H9 (cell line): Measurements from ENCODE around the gene CADM1. TPM values are rescaled to one million over a fixed set of nuclear protein-coding genes. Genes with fewer than 3 reads are reported as not detected.

Source experiments
- DNase-seq: peaks from one replicate; pipeline ENCODE4 v3.0.0-alpha.2; 2017
- H2AFZ ChIP-seq: one replicate; pipeline ENCODE4 v1.6.1; 2013; ENCODE audit warnings: mild to moderate bottlenecking, low read length, control low read depth, moderate library complexity
- H2AK5ac ChIP-seq: 2 replicates; pipeline ENCODE4 v1.6.1; 2013; ENCODE audit warnings: low read length, control low read depth, mixed read lengths; ENCODE audit not compliant: insufficient read length
- H2BK120ac ChIP-seq: one replicate; pipeline ENCODE4 v1.6.1; 2013; ENCODE audit warnings: low read depth, mild to moderate bottlenecking, low read length, control low read depth, inconsistent platforms; ENCODE audit not compliant: poor library complexity, severe bottlenecking
- H2BK12ac ChIP-seq: 2 replicates; pipeline ENCODE4 v1.6.1; 2013; ENCODE audit warnings: low read length, control low read depth, mixed read lengths, low read depth; ENCODE audit not compliant: insufficient read length
- H2BK15ac ChIP-seq: 2 replicates; pipeline ENCODE4 v1.6.1; 2013; ENCODE audit warnings: low read depth, low read length, control low read depth
- H2BK20ac ChIP-seq: one replicate; pipeline ENCODE4 v1.6.1; 2013; ENCODE audit warnings: low read depth, mild to moderate bottlenecking, low read length, control low read depth, inconsistent platforms; ENCODE audit not compliant: poor library complexity, severe bottlenecking
- H2BK5ac ChIP-seq: 2 replicates; pipeline ENCODE4 v1.6.1; 2013; ENCODE audit warnings: low read length, control low read depth, mixed read lengths; ENCODE audit not compliant: insufficient read length
- H3K14ac ChIP-seq: 2 replicates; pipeline ENCODE4 v1.6.1; 2013; ENCODE audit warnings: low read length, control low read depth; ENCODE audit not compliant: insufficient read depth
- H3K18ac ChIP-seq: 2 replicates; pipeline ENCODE4 v1.6.1; 2013; ENCODE audit warnings: low read depth, mild to moderate bottlenecking, mixed read lengths, low read length, control low read depth; ENCODE audit not compliant: insufficient read length
- H3K23ac ChIP-seq: 2 replicates; pipeline ENCODE4 v1.6.1; 2013; ENCODE audit warnings: low read length, control low read depth, mixed read lengths, low read depth; ENCODE audit not compliant: insufficient read length
- H3K23me2 ChIP-seq: 2 replicates; pipeline ENCODE4 v1.6.1; 2013; ENCODE audit warnings: low read depth, mild to moderate bottlenecking, mixed read lengths, low read length, control low read depth; ENCODE audit not compliant: insufficient read length, poor library complexity, severe bottlenecking
- H3K27ac ChIP-seq: 2 replicates; pipeline ENCODE4 v1.5.1; 2013; ENCODE audit warnings: low read length, control low read depth, mixed read lengths, low read depth; ENCODE audit not compliant: insufficient read length
- H3K27me3 ChIP-seq: 2 replicates; pipeline ENCODE4 v1.6.1; 2013; ENCODE audit warnings: low read length, control low read depth, inconsistent platforms; ENCODE audit not compliant: insufficient read depth
- H3K4ac ChIP-seq: 2 replicates; pipeline ENCODE4 v1.6.1; 2013; ENCODE audit warnings: low read depth, mild to moderate bottlenecking, control low read depth, inconsistent platforms, low read length, moderate library complexity
- H3K4me1 ChIP-seq: 2 replicates; pipeline ENCODE4 v1.6.1; 2013; ENCODE audit warnings: low read length, control low read depth, inconsistent platforms; ENCODE audit not compliant: insufficient read depth
- H3K4me2 ChIP-seq: 2 replicates; pipeline ENCODE4 v1.6.1; 2013; ENCODE audit warnings: low read length, control low read depth, mixed read lengths; ENCODE audit not compliant: insufficient read length, insufficient read depth
- H3K56ac ChIP-seq: 2 replicates; pipeline ENCODE4 v1.6.1; 2013; ENCODE audit warnings: low read depth, mild to moderate bottlenecking, mixed read lengths, low read length, control low read depth; ENCODE audit not compliant: insufficient read length
- H3K79me1 ChIP-seq: 2 replicates; pipeline ENCODE4 v1.6.1; 2013; ENCODE audit warnings: low read depth, mild to moderate bottlenecking, moderate library complexity, low read length, control low read depth, inconsistent platforms; ENCODE audit not compliant: insufficient read depth, poor library complexity, severe bottlenecking
- H3K79me2 ChIP-seq: 2 replicates; pipeline ENCODE4 v1.6.1; 2013; ENCODE audit warnings: low read length, control low read depth, inconsistent platforms; ENCODE audit not compliant: insufficient read depth
- H3K9ac ChIP-seq: 2 replicates; pipeline ENCODE4 v1.6.1; 2013; ENCODE audit warnings: low read length, control low read depth, mixed read lengths; ENCODE audit not compliant: insufficient read length; ENCODE audit errors: extremely low read depth
- H3K9me3 ChIP-seq: one replicate; pipeline ENCODE4 v1.6.1; 2013; ENCODE audit warnings: low read depth, low read length, inconsistent platforms; ENCODE audit not compliant: control insufficient read depth
- H3T11ph ChIP-seq: one replicate; pipeline ENCODE4 v1.6.1; 2013; ENCODE audit warnings: mild to moderate bottlenecking, low read length, control low read depth, inconsistent platforms
- H4K20me1 ChIP-seq: one replicate; pipeline ENCODE4 v1.6.1; 2013; ENCODE audit not compliant: control insufficient read depth, insufficient read length, insufficient read depth
- H4K5ac ChIP-seq: 2 replicates; pipeline ENCODE4 v1.6.1; 2013; ENCODE audit warnings: low read depth, mild to moderate bottlenecking, mixed read lengths, low read length, control low read depth; ENCODE audit not compliant: insufficient read length
- H4K8ac ChIP-seq: replicated peaks from 2 replicates; pipeline ENCODE4 v1.6.1; 2013; ENCODE audit warnings: low read length, control low read depth, mixed read lengths, low read depth; ENCODE audit not compliant: insufficient read length
- H4K91ac ChIP-seq: 2 replicates; pipeline ENCODE4 v1.6.1; 2013; ENCODE audit warnings: low read depth, mild to moderate bottlenecking, moderate library complexity, mixed read lengths, low read length, control low read depth; ENCODE audit not compliant: insufficient read length
- H3K27ac Mint-ChIP-seq, 3 experiments: 2 replicates in 2 of 3; 3 replicates in 1 of 3; pipeline ENCODE4 v1.8.0; 2020 to 2021; ENCODE audit warnings: mixed read lengths in 3 of 3, mild to moderate bottlenecking in 1 of 3, moderate library complexity in 1 of 3
- H3K27me3 Mint-ChIP-seq: 2 replicates; pipeline ENCODE4 v1.8.0; 2021; ENCODE audit warnings: low read depth, mild to moderate bottlenecking, moderate library complexity, mixed read lengths
- H3K36me3 Mint-ChIP-seq, 3 experiments: 2 replicates in 2 of 3; 3 replicates in 1 of 3; pipeline ENCODE4 v1.8.0; 2020 to 2021; ENCODE audit warnings: low read depth in 3 of 3, mixed read lengths in 3 of 3; ENCODE audit not compliant: insufficient read depth in 1 of 3
- H3K4me1 Mint-ChIP-seq, 2 experiments: 2 replicates each; pipeline ENCODE4 v1.8.0; 2020; ENCODE audit warnings: mixed read lengths in 2 of 2
- H3K4me3 Mint-ChIP-seq, 2 experiments: 2 replicates in 1 of 2; 3 replicates in 1 of 2; pipeline ENCODE4 v1.8.0; 2020 to 2021; ENCODE audit warnings: mild to moderate bottlenecking in 2 of 2, mixed read lengths in 2 of 2, moderate library complexity in 1 of 2
- H3K9me3 Mint-ChIP-seq, 2 experiments: 2 replicates in 1 of 2; 3 replicates in 1 of 2; pipeline ENCODE4 v1.8.0; 2020; ENCODE audit warnings: mild to moderate bottlenecking in 2 of 2, mixed read lengths in 2 of 2, moderate library complexity in 1 of 2
- WGBS: extraction: QIAGEN DNeasy Blood & Tissue Kit; methylation state at CpG from one replicate; pipeline ENCODE4 v1.1.7; 2013; ENCODE audit warnings: missing lambda C conversion rate, low lambda C conversion rate, mixed read lengths; ENCODE audit not compliant: insufficient read length; ENCODE audit errors: extremely low coverage; 5-methylcytosine and 5-hydroxymethylcytosine counted together
- total RNA-seq: library from RNA; stranded (reverse); gene quantifications from 2 replicates; pipeline ENCODE4 v1.2.1, GENCODE V29; 2021
- TF ChIP-seq, protein P1 (sequence below): fragments of 200-600 bp; sonication (generic); conservative IDR thresholded peaks from 3 replicates; pipeline ENCODE4 v1.8.0; 2021; ENCODE audit warnings: antibody characterized with exemption, mild to moderate bottlenecking

Gene CADM1
- total RNA-seq, 1 experiment from 2014 or later, result 11.9 TPM

DNA sequence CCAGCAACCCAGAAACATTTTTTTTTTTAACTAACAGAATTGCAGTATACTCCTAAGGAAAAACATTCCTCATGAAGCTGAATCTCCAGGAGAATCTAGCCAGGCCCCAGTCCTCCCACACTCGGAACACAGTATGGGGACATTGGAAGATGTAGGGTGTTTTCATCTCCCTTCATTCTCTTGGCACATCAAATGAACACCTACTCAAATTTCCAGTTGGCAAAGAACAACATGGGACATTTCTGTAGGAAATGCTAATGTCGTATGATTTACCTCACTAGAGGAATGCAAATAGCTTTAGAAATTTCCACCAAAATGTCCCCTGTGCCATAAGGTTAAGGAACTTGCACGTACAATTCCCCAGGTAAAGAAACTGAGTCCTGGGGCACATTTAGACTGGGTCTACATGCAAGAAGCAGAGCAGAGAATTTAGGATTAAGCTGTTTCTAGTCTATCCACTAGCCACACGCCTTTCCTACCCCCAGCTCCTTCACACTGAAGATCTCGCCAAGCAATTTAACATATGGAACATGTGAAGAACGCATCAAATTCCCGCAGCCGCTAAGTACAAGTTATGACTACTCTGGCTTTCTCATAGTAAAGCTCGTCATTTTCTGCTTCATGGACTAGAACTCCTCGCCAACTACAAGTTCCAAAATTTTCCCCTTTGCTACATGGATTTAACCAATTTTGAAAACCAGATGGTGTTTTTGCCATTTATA lies 2.9 kb upstream of the CADM1 start:
- no peak overlapping the region for H2BK20ac ChIP-seq
- no peak overlapping the region for H4K91ac ChIP-seq
- no CpG with 5 or more reads among the region's 10 CpGs for WGBS
- TF ChIP-seq, protein P1, sequence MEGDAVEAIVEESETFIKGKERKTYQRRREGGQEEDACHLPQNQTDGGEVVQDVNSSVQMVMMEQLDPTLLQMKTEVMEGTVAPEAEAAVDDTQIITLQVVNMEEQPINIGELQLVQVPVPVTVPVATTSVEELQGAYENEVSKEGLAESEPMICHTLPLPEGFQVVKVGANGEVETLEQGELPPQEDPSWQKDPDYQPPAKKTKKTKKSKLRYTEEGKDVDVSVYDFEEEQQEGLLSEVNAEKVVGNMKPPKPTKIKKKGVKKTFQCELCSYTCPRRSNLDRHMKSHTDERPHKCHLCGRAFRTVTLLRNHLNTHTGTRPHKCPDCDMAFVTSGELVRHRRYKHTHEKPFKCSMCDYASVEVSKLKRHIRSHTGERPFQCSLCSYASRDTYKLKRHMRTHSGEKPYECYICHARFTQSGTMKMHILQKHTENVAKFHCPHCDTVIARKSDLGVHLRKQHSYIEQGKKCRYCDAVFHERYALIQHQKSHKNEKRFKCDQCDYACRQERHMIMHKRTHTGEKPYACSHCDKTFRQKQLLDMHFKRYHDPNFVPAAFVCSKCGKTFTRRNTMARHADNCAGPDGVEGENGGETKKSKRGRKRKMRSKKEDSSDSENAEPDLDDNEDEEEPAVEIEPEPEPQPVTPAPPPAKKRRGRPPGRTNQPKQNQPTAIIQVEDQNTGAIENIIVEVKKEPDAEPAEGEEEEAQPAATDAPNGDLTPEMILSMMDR, result no peak
- no peak overlapping the region for H4K5ac ChIP-seq
- no peak overlapping the region for H3K14ac ChIP-seq
- no peaks in the 10 kb centered on the region for H3K79me2 ChIP-seq
- Mint-ChIP-seq H3K4me1 (peaks cover 5 to 8% of the 10 kb centered on the region in 2 experiments; a peak in 3 of 4 replicates), H3K36me3 (no peaks in the 10 kb centered on the region), H3K4me3 (no peak overlapping the region), H3K27ac (no peak overlapping the region), H3K27me3 (peaks cover 70% of the 10 kb centered on the region), H3K9me3 (no peaks in the 10 kb centered on the region)
- no peaks in the 10 kb centered on the region for H3K4me1 ChIP-seq
- H3K23me2 ChIP-seq, result peaks cover 23% of the 10 kb centered on the region
- H3K9ac ChIP-seq, result no peak overlapping the region
- H3K4me2 ChIP-seq, result no peak overlapping the region
- H2AK5ac ChIP-seq, result no peak overlapping the region
- no peak overlapping the region for H2AFZ ChIP-seq
- H3K27me3 ChIP-seq, result peaks cover 5% of the 10 kb centered on the region; the same call in 1 of the 2 replicates
- no peak overlapping the region for H3K18ac ChIP-seq
- no peak overlapping the region for H3K4ac ChIP-seq
- no peak overlapping the region for H3K56ac ChIP-seq
- no peak overlapping the region for H2BK5ac ChIP-seq
- no peak overlapping the region for H2BK15ac ChIP-seq
- no peak overlapping the region for H2BK120ac ChIP-seq
- no peaks in the 10 kb centered on the region for H3K9me3 ChIP-seq
- no peak overlapping the region for H3K27ac ChIP-seq
- no peak for DNase-seq
- no peak overlapping the region for H4K8ac ChIP-seq
- H3T11ph ChIP-seq, result no peak overlapping the region
- no peaks in the 10 kb centered on the region for H3K79me1 ChIP-seq
- no peak overlapping the region for H3K23ac ChIP-seq
- H2BK12ac ChIP-seq, result no peak overlapping the region
- no peaks in the 10 kb centered on the region for H4K20me1 ChIP-seq
